GM18508 (cell line): ENCODE measurements around the gene TSPAN10.
"Not testable (repeated sequence)": the region's sequence is repeated elsewhere in the genome, so short reads cannot be mapped to it uniquely, and the experiment has no call there.

ENCODE experiments used
- ATAC-seq: cut with Tn5 transposase; IDR thresholded peaks from one replicate; pipeline ENCODE4 v1.9.1; 2021; ENCODE audit warnings: moderate number of reproducible peaks; ENCODE audit not compliant: insufficient read depth, unreplicated experiment

TSPAN10 gene

DNA sequence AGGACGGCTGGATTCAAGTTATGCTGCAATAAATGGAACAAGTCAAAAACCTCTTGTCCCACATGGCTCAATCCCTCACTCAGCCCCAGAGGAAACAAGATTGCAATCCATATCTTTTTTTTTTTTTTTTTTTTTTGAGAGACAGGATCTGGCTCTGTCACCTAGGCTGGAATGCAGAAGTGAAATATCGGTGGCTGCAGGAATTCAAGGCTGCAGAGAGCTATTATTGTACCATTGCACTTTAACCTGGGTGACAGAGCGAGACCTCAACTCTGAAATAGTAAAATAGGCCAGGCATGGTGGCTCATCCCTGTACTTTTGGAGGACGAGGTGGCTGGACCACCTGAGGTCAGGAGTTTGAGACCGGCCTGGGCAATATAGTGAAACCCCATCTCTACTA is 22.0 kb downstream of the TSPAN10 start:
- no peak for ATAC-seq

DNA sequence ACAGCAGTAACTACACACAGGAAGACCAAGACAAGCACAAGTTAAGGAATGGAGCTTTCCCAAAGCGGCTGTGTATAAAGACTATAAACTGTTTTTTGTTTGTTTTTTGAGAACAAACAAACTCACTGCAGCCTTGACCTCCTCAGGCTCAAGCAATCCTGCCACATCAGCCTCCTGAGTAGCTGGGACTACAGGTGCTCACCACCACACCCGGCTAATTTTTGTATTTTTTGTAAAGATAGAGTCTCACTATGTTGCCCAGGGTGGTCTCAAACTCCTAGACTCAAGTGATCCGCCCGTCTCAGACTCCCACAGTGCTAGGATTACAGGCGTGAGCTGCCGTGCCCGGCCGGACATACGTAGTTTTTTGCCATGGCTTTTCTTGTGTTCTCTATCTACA is 23.4 kb downstream of the TSPAN10 start:
- ATAC-seq: no peak

DNA sequence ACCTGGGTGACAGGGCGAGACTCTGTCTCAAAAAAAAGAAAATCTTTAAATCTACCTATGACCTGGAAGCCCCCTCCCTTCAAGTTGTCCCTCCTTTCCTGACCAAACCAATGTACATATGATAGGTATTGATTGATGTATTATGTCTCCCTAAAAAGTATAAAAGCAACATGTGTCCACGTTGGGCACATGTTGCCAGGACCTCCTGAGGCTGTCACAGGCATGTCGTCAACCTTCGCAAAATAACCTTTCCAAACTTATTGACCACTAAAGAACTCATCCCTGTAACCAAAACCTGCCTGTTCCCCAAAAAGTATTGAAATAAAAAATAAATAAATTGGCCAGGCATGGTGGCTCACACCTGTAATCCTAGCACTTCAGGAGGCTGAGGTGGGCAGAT is 25.0 kb downstream of the TSPAN10 start:
- no peak for ATAC-seq

GRCh38 chr17:81664051-81664470 is 27.1 kb downstream of the TSPAN10 start:
- ATAC-seq: no peak

- no peak for ATAC-seq
Observed at GRCh38 chr17:81665205-81666091, 28.5 kb downstream of the TSPAN10 start.

GRCh38 chr17:81666092-81666341 is 29.0 kb downstream of the TSPAN10 start:
- no peak for ATAC-seq

- ATAC-seq: peak; percentile 52
Observed at GRCh38 chr17:81666342-81667191, 29.6 kb downstream of the TSPAN10 start, which contains the start of the genes CCDC137 and OXLD1. Gene CCDC137, plus strand, starts transcription at chr17:81666737. Its CDS starts 30 bp downstream, at chr17:81666767. Gene OXLD1, minus strand, starts transcription at chr17:81666605. Its CDS starts 28 bp downstream, at chr17:81666577.

- ATAC-seq: no peak
Observed at GRCh38 chr17:81667754-81668153, 30.8 kb downstream of the TSPAN10 start.

DNA sequence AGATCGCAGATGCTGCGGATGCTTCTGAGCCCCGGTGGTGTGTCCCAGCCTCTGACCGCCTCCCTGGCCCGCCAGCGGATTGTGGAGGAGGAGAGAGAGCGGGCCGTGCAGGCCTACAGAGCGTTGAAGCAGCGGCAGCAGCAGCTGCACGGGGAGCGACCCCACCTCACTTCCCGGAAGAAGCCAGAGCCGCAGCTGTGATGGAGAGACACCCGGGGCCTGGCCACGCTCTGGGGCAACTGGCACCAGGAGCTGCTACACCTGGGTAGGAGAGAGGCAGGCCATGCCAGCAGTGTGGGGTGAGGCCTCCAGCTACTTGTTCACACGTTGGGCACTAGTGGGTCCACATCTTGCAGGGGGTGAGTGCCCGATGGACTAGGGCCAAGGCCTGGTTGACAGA is 35.5 kb downstream of the TSPAN10 start:
- ATAC-seq: no peak

DNA sequence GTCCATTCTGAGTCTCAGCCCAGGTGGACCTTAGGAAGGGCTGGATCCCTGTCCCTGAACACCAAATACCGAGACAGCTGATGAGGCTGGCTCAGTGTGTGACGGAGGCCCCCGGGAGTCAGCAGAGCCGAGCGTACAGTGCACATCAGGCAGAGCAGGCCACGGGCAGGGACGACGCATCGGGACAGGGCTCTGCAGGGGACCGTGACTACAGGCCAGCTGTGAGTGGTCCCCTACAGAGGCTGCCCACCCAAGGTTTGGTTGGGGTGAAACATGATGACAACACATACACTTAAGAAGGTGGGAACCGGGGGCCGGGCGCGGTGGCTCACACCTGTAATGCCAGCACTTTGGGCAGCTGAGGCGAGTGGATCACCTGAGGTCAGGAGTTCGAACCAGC is 36.0 kb downstream of the TSPAN10 start:
- ATAC-seq: no peak

DNA sequence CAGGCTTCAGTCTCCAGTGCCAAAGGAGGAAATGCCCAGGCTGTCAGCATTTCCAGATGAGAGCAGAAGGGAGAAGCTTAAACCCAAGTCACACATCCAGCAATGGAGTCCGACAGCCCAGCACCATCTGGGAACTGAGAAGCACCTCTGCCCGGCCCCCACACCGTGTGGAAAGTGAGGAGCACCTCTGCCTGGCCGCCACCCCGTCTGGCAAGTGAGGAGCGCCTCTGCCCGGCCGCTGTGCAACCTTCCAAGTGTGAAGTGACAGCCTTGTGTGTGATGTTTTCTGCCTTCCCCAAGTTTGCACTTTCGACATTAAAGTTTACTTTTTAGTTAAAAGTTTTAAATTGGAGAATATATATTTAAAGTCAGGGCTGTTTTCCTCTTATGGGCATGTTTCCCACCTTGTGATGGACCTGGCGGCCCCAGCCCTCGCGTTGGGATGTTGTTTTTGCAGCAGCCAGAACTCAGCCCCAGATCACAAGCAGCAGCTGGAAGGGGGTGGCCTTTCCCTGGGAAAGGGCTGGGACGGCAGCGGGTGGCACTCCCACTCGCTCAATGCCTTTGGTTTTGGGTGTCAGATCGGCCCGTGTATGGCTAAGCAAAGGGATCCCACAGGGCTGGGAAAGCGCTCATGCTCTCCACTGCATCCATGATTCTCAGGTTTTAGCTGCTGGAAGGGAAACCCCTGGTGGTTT is 36.7 kb downstream of the TSPAN10 start:
- no peak for ATAC-seq

GRCh38 chr17:81675515-81676221 is 38.7 kb downstream of the TSPAN10 start:
- not testable (repeated sequence) for ATAC-seq

- ATAC-seq: no peak
Observed at GRCh38 chr17:81676906-81677305, 39.9 kb downstream of the TSPAN10 start.

- no peak for ATAC-seq
Observed at GRCh38 chr17:81680150-81680549, 43.2 kb downstream of the TSPAN10 start.

GRCh38 chr17:81681672-81682071 is 44.7 kb downstream of the TSPAN10 start:
- no peak for ATAC-seq

DNA sequence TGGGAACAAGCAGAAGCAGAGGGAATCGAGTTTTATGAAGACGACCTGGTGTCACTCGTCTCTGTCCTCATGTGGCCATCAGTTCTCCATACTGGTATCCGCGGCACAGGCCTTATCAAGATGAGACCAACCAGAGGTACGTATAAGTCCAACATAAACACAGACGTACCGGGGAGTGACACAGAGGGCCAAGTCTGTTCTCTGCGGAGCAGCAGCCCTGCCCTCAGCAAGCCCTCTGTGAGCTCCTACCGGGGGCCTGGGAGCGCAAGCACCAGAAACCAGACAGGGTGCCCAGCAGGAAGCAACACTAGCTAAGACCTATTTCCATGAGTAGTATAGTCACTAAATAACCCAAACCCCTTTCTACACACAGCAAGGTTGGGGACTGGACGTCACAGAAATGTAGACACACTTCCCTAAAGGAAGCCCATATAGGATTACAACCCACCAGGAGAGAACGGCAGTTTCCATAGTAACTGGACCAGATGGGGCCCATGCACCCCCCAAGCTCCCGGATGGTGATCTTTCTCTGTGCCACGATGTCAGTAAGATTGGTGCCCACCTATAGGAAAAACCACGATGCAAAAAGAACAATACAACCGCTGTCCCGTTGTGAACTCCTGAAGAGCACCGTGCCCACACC is 45.7 kb downstream of the TSPAN10 start:
- no peak for ATAC-seq

DNA sequence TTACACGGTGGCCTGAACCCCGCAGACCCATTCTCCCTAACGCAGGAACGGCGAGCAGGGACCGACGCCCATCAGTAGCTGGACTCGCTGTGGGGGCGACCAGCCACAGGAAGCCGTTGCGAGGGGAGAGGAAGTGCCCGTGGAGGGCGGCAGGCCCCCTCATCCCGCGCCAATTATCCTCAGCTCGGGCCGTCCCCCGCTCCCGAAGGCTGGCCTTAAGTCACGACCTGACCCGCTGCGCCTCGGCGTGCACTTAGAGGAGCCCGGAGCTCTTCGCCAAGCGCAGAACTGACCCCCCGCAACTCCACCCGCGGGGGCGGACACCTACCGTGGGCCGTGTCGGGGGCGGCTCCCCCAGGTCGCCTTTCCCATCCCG is 46.2 kb downstream of the TSPAN10 start:
- ATAC-seq: no peak

GRCh38 chr17:81683584-81684441 is 46.8 kb downstream of the TSPAN10 start, which contains the start of the genes ARL16 and HGS:
Gene ARL16, minus strand, starts transcription at chr17:81683797. Its CDS starts 44 bp downstream, at chr17:81683753.
Gene HGS, plus strand, starts transcription at chr17:81684011. Its CDS starts 56 bp downstream, at chr17:81684067.
- ATAC-seq: peak; percentile 86
